ENCODE results near the gene NFKBIB. TPM values are rescaled to one million over a fixed set of nuclear protein-coding genes. Genes with fewer than 3 reads are reported as not detected.
A peak's percentile ranks its signal among the peaks of the same experiment; 100 is the strongest.
"Not testable (repeated sequence)": the region's sequence is repeated elsewhere in the genome, so short reads cannot be mapped to it uniquely, and the experiment has no call there.

Gene NFKBIB
- total and polyA plus RNA-seq, 10 donors: 18.1 to 33.5 (median 23.1) TPM

DNA sequence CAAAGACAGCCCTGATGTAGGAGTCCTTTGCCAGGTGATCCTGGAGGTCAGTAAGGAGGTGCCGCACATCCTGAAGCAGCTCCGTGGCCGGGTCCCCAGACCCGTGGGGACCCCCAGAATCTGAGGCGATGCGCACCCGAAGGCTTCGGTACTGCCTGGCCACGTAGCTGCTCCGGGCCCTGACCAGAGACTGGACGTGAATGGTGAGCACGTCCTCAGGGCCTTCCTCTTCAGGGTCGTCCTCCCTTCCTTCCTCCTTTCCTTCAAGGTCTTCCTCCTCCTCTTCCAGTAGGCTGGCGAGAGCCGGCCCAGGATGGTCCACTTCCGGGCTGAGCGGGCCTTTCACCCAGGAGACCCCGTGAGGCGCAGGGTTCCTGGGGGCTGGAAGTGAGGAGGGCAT lies 29.2 kb upstream of the NFKBIB start:
- peak overlapping the region; percentile 27 to 93 (median 78) for H3K27ac ChIP-seq
- peak overlapping the region in 4 of 8 donors; percentile 49 to 70 (median 54) for H3K4me3 ChIP-seq
- no peak for TF ChIP-seq POLR2A (IDR thresholded peaks at IDR 0.05)
- TF ChIP-seq POLR2AphosphoS5 (IDR thresholded peaks at IDR 0.05): no peak
- TF ChIP-seq, protein P1, sequence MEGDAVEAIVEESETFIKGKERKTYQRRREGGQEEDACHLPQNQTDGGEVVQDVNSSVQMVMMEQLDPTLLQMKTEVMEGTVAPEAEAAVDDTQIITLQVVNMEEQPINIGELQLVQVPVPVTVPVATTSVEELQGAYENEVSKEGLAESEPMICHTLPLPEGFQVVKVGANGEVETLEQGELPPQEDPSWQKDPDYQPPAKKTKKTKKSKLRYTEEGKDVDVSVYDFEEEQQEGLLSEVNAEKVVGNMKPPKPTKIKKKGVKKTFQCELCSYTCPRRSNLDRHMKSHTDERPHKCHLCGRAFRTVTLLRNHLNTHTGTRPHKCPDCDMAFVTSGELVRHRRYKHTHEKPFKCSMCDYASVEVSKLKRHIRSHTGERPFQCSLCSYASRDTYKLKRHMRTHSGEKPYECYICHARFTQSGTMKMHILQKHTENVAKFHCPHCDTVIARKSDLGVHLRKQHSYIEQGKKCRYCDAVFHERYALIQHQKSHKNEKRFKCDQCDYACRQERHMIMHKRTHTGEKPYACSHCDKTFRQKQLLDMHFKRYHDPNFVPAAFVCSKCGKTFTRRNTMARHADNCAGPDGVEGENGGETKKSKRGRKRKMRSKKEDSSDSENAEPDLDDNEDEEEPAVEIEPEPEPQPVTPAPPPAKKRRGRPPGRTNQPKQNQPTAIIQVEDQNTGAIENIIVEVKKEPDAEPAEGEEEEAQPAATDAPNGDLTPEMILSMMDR (IDR thresholded peaks at IDR 0.05 in 8 of 11, conservative IDR thresholded peaks at IDR 0.05 in 3 of 11): no peak
- peaks cover 0 to 48% (median 0%) of the 10 kb centered on the region in 6 donors for H3K36me3 ChIP-seq
- DNase-seq: peak; percentile 78
- peaks cover 21 to 53% (median 46%) of the 10 kb centered on the region in 6 donors for H3K4me1 ChIP-seq
- no peaks in the 10 kb centered on the region for H3K27me3 ChIP-seq (replicated peaks in 1 of 7)
- no peaks in the 10 kb centered on the region for H3K9me3 ChIP-seq
- intact Hi-C loops (cut with DNase I; ENCODE audit: low total_unique reads): no loop called here
- WGBS, 5 donors: 71 to 85% (median 82%) methylated on average over 14 to 19 of the region's 19 CpGs

DNA sequence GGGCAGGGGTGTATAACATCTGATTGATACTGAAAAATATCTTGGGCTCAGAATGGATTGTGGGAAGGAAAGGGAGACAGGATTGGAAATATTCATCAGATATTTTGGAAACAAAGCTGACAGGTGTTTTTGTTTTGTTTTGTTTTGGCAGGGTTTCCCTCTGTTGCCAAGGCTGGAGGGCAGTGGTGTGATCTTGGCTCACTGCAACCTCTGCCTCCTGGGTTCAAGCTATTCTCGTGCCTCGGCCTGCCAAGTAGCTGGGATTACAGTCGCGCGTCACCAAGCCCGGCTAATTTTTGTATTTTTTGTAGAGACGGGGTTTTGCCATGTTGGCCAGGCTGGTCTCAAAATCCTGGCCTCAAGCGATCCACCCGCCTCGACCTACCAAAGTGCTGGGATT lies 26.4 kb upstream of the NFKBIB start:
- intact Hi-C loops (cut with DNase I; ENCODE audit: low total_unique reads); H3K27me3 ChIP-seq (replicated peaks in 1 of 7): not testable (repeated sequence)
- WGBS, 5 donors: 92 to 97% (median 93%) methylated on average over 10 of the region's 10 CpGs

GRCh38 chr19:38875656-38876395 lies 23.9 kb upstream of the NFKBIB start:
- no peak for DNase-seq
- H3K36me3 ChIP-seq: peaks cover 0 to 71% (median 4%) of the 10 kb centered on the region in 6 donors
- no peak for TF ChIP-seq POLR2AphosphoS5 (IDR thresholded peaks at IDR 0.05)
- H3K4me1 ChIP-seq: peaks cover 13 to 47% (median 28%) of the 10 kb centered on the region in 6 donors
- no peaks in the 10 kb centered on the region for H3K9me3 ChIP-seq
- WGBS, 5 donors: 74 to 93% (median 84%) methylated on average over 6 of the region's 6 CpGs
- peak overlapping the region in 3 of 8 donors; percentile 4 to 98 (median 95) for H3K27ac ChIP-seq
- intact Hi-C loops (cut with DNase I; ENCODE audit: low total_unique reads): no loop called here
- H3K27me3 ChIP-seq (replicated peaks in 1 of 7): no peaks in the 10 kb centered on the region
- H3K4me3 ChIP-seq: no peak overlapping the region

More for the DNA sequence above, 26.4 kb upstream of the NFKBIB start:
- H3K4me1 ChIP-seq: peaks cover 17 to 51% (median 38%) of the 10 kb centered on the region in 6 donors
- H3K9me3 ChIP-seq, H3K27ac ChIP-seq, H3K4me3 ChIP-seq, DNase-seq: not testable (repeated sequence)
- H3K36me3 ChIP-seq: peaks cover 0 to 53% (median 0%) of the 10 kb centered on the region in 6 donors

GRCh38 chr19:38877781-38878574 lies 21.8 kb upstream of the NFKBIB start, which contains the start of gene RINL:
Gene RINL, minus strand, starts transcription at chr19:38878275. Its CDS starts 1,533 bp downstream, at chr19:38876742.
- DNase-seq: peak; percentile 95
- 7 to 18% (median 12%) methylated on average over 10 to 11 of the region's 11 CpGs for WGBS, 5 donors
- intact Hi-C loops (cut with DNase I; ENCODE audit: low total_unique reads): no loop called here
- TF ChIP-seq POLR2A (IDR thresholded peaks at IDR 0.05) (no peak), POLR2AphosphoS5 (IDR thresholded peaks at IDR 0.05) (peak; percentile 83 to 86 (median 83))
- TF ChIP-seq, protein P1 (IDR thresholded peaks at IDR 0.05 in 8 of 11, conservative IDR thresholded peaks at IDR 0.05 in 3 of 11): peak in 3 of 11 experiments; percentile 5 to 12 (median 5)
- no peaks in the 10 kb centered on the region for H3K27me3 ChIP-seq (replicated peaks in 1 of 7)
- H3K4me3 ChIP-seq: peak within 1 kb of the TSS in 7 of 8 donors; percentile 8 to 65 (median 23)
- peaks cover 0 to 71% (median 16%) of the 10 kb centered on the region in 6 donors for H3K36me3 ChIP-seq
- peak within 1 kb of the TSS; percentile 92 to 98 (median 94) for H3K27ac ChIP-seq
- H3K4me1 ChIP-seq: peaks cover 13 to 44% (median 26%) of the 10 kb centered on the region in 6 donors
- no peaks in the 10 kb centered on the region for H3K9me3 ChIP-seq

Data from spleen (tissue), 11 donors.